ENCODE results near the gene KREMEN2. TPM values are rescaled to one million over a fixed set of nuclear protein-coding genes. Genes with fewer than 3 reads are reported as not detected.

KREMEN2 gene
- total and polyA plus RNA-seq, 2 of the 8 experiments (the other 6 are each of a cell fraction or from before 2014, with no cell fraction given): 6.6 to 7.0 TPM

DNA sequence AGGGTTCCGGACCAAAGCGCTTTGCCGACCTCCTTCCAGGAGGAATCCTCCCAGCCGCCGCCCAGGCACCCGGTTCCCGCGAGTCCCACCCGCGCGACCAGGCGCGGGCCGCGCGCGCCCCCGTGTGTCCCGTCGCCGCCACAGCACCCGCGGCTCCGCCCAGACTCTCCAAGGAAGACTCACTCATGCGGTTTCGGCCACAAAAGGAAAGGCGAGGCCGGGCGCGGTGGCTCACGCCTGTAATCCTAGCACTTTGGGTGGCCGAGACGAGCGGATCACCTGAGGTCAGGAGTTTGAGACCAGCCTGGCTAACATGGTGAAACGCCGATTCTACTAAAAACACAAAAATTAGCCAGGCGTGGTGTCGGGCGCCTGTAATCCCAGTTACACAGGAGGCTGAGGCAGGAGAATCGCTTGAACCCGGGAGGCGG lies 19.6 kb downstream of the KREMEN2 start (continued):
- TF ChIP-seq, protein P1, sequence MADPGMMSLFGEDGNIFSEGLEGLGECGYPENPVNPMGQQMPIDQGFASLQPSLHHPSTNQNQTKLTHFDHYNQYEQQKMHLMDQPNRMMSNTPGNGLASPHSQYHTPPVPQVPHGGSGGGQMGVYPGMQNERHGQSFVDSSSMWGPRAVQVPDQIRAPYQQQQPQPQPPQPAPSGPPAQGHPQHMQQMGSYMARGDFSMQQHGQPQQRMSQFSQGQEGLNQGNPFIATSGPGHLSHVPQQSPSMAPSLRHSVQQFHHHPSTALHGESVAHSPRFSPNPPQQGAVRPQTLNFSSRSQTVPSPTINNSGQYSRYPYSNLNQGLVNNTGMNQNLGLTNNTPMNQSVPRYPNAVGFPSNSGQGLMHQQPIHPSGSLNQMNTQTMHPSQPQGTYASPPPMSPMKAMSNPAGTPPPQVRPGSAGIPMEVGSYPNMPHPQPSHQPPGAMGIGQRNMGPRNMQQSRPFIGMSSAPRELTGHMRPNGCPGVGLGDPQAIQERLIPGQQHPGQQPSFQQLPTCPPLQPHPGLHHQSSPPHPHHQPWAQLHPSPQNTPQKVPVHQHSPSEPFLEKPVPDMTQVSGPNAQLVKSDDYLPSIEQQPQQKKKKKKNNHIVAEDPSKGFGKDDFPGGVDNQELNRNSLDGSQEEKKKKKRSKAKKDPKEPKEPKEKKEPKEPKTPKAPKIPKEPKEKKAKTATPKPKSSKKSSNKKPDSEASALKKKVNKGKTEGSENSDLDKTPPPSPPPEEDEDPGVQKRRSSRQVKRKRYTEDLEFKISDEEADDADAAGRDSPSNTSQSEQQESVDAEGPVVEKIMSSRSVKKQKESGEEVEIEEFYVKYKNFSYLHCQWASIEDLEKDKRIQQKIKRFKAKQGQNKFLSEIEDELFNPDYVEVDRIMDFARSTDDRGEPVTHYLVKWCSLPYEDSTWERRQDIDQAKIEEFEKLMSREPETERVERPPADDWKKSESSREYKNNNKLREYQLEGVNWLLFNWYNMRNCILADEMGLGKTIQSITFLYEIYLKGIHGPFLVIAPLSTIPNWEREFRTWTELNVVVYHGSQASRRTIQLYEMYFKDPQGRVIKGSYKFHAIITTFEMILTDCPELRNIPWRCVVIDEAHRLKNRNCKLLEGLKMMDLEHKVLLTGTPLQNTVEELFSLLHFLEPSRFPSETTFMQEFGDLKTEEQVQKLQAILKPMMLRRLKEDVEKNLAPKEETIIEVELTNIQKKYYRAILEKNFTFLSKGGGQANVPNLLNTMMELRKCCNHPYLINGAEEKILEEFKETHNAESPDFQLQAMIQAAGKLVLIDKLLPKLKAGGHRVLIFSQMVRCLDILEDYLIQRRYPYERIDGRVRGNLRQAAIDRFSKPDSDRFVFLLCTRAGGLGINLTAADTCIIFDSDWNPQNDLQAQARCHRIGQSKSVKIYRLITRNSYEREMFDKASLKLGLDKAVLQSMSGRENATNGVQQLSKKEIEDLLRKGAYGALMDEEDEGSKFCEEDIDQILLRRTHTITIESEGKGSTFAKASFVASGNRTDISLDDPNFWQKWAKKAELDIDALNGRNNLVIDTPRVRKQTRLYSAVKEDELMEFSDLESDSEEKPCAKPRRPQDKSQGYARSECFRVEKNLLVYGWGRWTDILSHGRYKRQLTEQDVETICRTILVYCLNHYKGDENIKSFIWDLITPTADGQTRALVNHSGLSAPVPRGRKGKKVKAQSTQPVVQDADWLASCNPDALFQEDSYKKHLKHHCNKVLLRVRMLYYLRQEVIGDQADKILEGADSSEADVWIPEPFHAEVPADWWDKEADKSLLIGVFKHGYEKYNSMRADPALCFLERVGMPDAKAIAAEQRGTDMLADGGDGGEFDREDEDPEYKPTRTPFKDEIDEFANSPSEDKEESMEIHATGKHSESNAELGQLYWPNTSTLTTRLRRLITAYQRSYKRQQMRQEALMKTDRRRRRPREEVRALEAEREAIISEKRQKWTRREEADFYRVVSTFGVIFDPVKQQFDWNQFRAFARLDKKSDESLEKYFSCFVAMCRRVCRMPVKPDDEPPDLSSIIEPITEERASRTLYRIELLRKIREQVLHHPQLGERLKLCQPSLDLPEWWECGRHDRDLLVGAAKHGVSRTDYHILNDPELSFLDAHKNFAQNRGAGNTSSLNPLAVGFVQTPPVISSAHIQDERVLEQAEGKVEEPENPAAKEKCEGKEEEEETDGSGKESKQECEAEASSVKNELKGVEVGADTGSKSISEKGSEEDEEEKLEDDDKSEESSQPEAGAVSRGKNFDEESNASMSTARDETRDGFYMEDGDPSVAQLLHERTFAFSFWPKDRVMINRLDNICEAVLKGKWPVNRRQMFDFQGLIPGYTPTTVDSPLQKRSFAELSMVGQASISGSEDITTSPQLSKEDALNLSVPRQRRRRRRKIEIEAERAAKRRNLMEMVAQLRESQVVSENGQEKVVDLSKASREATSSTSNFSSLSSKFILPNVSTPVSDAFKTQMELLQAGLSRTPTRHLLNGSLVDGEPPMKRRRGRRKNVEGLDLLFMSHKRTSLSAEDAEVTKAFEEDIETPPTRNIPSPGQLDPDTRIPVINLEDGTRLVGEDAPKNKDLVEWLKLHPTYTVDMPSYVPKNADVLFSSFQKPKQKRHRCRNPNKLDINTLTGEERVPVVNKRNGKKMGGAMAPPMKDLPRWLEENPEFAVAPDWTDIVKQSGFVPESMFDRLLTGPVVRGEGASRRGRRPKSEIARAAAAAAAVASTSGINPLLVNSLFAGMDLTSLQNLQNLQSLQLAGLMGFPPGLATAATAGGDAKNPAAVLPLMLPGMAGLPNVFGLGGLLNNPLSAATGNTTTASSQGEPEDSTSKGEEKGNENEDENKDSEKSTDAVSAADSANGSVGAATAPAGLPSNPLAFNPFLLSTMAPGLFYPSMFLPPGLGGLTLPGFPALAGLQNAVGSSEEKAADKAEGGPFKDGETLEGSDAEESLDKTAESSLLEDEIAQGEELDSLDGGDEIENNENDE (IDR thresholded peaks at IDR 0.05; ENCODE audit: insufficient replicate concordance, low read length): no peak
- TF ChIP-seq POLR2A (IDR thresholded peaks at IDR 0.05; ENCODE audit: control extremely low read depth in 1 of 2, low read depth in 2 of 2, low read length in 2 of 2) (no peak), TEAD4 (IDR thresholded peaks at IDR 0.05; ENCODE audit: low read depth, low read length) (no peak), HDAC2 (IDR thresholded peaks at IDR 0.05; ENCODE audit: borderline replicate concordance in 1 of 2, low read depth in 2 of 2, low read length in 2 of 2) (peak in 1 of 2 experiments; percentile 40; a peak in 1 of 4 replicates), KDM4A (IDR thresholded peaks at IDR 0.05; ENCODE audit: low read depth, low read length, severe bottlenecking) (no peak), GTF2F1 (IDR thresholded peaks at IDR 0.05; ENCODE audit: borderline replicate concordance, low read depth, low read length) (no peak), TAF1 (IDR thresholded peaks at IDR 0.05; ENCODE audit: low read depth, low read length) (no peak), EGR1 (IDR thresholded peaks at IDR 0.05; ENCODE audit: borderline replicate concordance, low read depth, low read length) (no peak), PHF8 (conservative IDR thresholded peaks at IDR 0.05; ENCODE audit: low read depth, low read length) (no peak)
- TF ChIP-seq, protein P2, sequence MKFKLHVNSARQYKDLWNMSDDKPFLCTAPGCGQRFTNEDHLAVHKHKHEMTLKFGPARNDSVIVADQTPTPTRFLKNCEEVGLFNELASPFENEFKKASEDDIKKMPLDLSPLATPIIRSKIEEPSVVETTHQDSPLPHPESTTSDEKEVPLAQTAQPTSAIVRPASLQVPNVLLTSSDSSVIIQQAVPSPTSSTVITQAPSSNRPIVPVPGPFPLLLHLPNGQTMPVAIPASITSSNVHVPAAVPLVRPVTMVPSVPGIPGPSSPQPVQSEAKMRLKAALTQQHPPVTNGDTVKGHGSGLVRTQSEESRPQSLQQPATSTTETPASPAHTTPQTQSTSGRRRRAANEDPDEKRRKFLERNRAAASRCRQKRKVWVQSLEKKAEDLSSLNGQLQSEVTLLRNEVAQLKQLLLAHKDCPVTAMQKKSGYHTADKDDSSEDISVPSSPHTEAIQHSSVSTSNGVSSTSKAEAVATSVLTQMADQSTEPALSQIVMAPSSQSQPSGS (IDR thresholded peaks at IDR 0.05; ENCODE audit: low read length): no peak
